GM12873 (cell line): ENCODE data around the gene PI4KA.

Experiments used
- CTCF ChIP-seq: IDR thresholded peaks from 2 replicates; pipeline ENCODE4 v1.5.1; 2012; ENCODE audit warnings: low read depth, mild to moderate bottlenecking, moderate library complexity, low read length, control low read depth; ENCODE audit not compliant: insufficient read depth; ENCODE audit errors: missing control alignments

Gene PI4KA

GRCh38 chr22:20749453-20749852, 109.2 kb downstream of the PI4KA start:
- TF ChIP-seq CTCF: no peak

GRCh38 chr22:20748731-20749428, 109.7 kb downstream of the PI4KA start:
- TF ChIP-seq CTCF: no peak

- TF ChIP-seq CTCF: no peak
Observed at GRCh38 chr22:20748082-20748481, 110.5 kb downstream of the PI4KA start.

GRCh38 chr22:20747223-20747622, 111.4 kb downstream of the PI4KA start:
- no peak for TF ChIP-seq CTCF

- TF ChIP-seq CTCF: no peak
Observed at GRCh38 chr22:20746431-20747189, 112.0 kb downstream of the PI4KA start.

GRCh38 chr22:20745119-20745518, 113.5 kb downstream of the PI4KA start:
- TF ChIP-seq CTCF: no peak

- no peak for TF ChIP-seq CTCF
Observed at GRCh38 chr22:20744456-20744855, 114.2 kb downstream of the PI4KA start.
